Liver (tissue), 9 donors: Measurements from ENCODE around the gene RBM6. TPM values are rescaled to one million over a fixed set of nuclear protein-coding genes. Genes with fewer than 3 reads are reported as not detected.

Source experiments
- DNase-seq: peaks from one replicate; pipeline ENCODE4 v3.0.0-alpha.2; 2017; ENCODE audit warnings: low spot score
- H3K27ac ChIP-seq, 2 donors: one replicate each; pipeline ENCODE4 v1.7.0; 2013; ENCODE audit warnings: inconsistent platforms in 2 of 2, low read length in 2 of 2, control low read depth in 1 of 2, low read depth in 1 of 2, mild to moderate bottlenecking in 1 of 2
- H3K27me3 ChIP-seq, 4 donors: one replicate each; pipeline versions ENCODE4 v1.6.1 to v1.7.0; 2013; ENCODE audit warnings: low read length in 3 of 4, inconsistent platforms in 1 of 4, mild to moderate bottlenecking in 1 of 4, moderate library complexity in 1 of 4; ENCODE audit not compliant: control insufficient read depth in 4 of 4, insufficient read depth in 4 of 4
- H3K36me3 ChIP-seq, 4 donors: one replicate each; pipeline versions ENCODE4 v1.6.1 to v1.7.0; 2013; ENCODE audit warnings: low read length in 3 of 4, mild to moderate bottlenecking in 3 of 4, low read depth in 1 of 4, moderate library complexity in 1 of 4; ENCODE audit not compliant: control insufficient read depth in 4 of 4, insufficient read depth in 3 of 4
- H3K4me1 ChIP-seq, 4 donors: one replicate each; pipeline versions ENCODE4 v1.6.1 to v1.7.0; 2013; ENCODE audit warnings: low read length in 3 of 4, mild to moderate bottlenecking in 3 of 4, moderate library complexity in 1 of 4; ENCODE audit not compliant: control insufficient read depth in 4 of 4, insufficient read depth in 4 of 4
- H3K4me3 ChIP-seq, 3 donors: one replicate each; pipeline versions ENCODE4 v1.6.1 to v1.7.0; 2013; ENCODE audit warnings: low read length in 3 of 3, control low read depth in 1 of 3, low read depth in 1 of 3, mild to moderate bottlenecking in 1 of 3
- H3K9ac ChIP-seq, 2 donors: one replicate each; pipeline ENCODE4 v1.7.0; 2013; ENCODE audit warnings: low read length in 2 of 2, mild to moderate bottlenecking in 2 of 2, moderate library complexity in 2 of 2, control low read depth in 1 of 2, low read depth in 1 of 2
- H3K9me3 ChIP-seq, 4 donors: one replicate each; pipeline versions ENCODE4 v1.6.1 to v1.7.0; 2013; ENCODE audit warnings: low read length in 3 of 4; ENCODE audit not compliant: control insufficient read depth in 4 of 4
- FOXA1 ChIP-seq: IDR thresholded peaks from 2 replicates; pipeline ENCODE4 v1.6.1; 2016; ENCODE audit warnings: antibody characterized with exemption
- FOXA2 ChIP-seq: IDR thresholded peaks from 2 replicates; pipeline ENCODE4 v1.6.1; 2016; ENCODE audit warnings: antibody characterized with exemption
- HNF4A ChIP-seq, 2 donors: conservative IDR thresholded peaks; 2 replicates each; pipeline ENCODE4 v1.6.1; 2016; ENCODE audit warnings: antibody characterized with exemption in 2 of 2, mild to moderate bottlenecking in 2 of 2
- JUND ChIP-seq, 2 donors: IDR thresholded peaks; 2 replicates each; pipeline ENCODE4 v1.6.1; 2016; ENCODE audit warnings: antibody characterized with exemption in 2 of 2
- RAD21 ChIP-seq, 2 donors: IDR thresholded peaks; 2 replicates each; pipeline ENCODE4 v1.6.1; 2016; ENCODE audit warnings: antibody characterized with exemption in 2 of 2, mild to moderate bottlenecking in 2 of 2
- SP1 ChIP-seq: IDR thresholded peaks from 2 replicates; pipeline ENCODE4 v1.6.1; 2018; ENCODE audit warnings: antibody characterized with exemption, mild to moderate bottlenecking
- YY1 ChIP-seq: IDR thresholded peaks from 2 replicates; pipeline ENCODE4 v1.6.1; 2016; ENCODE audit warnings: antibody characterized with exemption, mild to moderate bottlenecking
- WGBS: extraction: QIAGEN DNeasy Blood & Tissue Kit; methylation state at CpG from one replicate; pipeline ENCODE4 v1.1.7; 2013; 5-methylcytosine and 5-hydroxymethylcytosine counted together
- polyA plus RNA-seq, 2 donors: library from polyadenylated mRNA; stranded (reverse) in 1 of 2; unstranded in 1 of 2; fragments of 200-250 nt in 1 of 2; fragments of >200 nt in 1 of 2; fragmentation: Nextera tagmentation in 1 of 2; extraction: Ambion mirVana in 1 of 2; gene quantifications; one replicate each; pipeline versions ENCODE4 v1.2.1 to v1.2.3, GENCODE V29; 2013 to 2015
- total RNA-seq, 2 donors: library from RNA; depleted of rRNA; stranded (reverse); fragments of >200 nt; gene quantifications; one replicate each; pipeline ENCODE4 v1.2.3, GENCODE V29; 2014
- TF ChIP-seq, protein P1 (sequence below): IDR thresholded peaks from 2 replicates; pipeline ENCODE4 v1.6.1; 2016; ENCODE audit warnings: antibody characterized with exemption, mild to moderate bottlenecking
- TF ChIP-seq, protein P2 (sequence below): IDR thresholded peaks from 2 replicates; pipeline ENCODE4 v1.6.1; 2016; ENCODE audit warnings: antibody characterized with exemption
- TF ChIP-seq, protein P3 (sequence below): fragments of 150-350 bp; IDR thresholded peaks from 2 replicates; pipeline ENCODE4 v1.5.1; 2017; ENCODE audit warnings: improper control_type of control experiment, low read depth, low read length; ENCODE audit not compliant: missing input control
- TF ChIP-seq, protein P4 (sequence below): IDR thresholded peaks from 2 replicates; pipeline ENCODE4 v1.6.1; 2016; ENCODE audit warnings: antibody characterized with exemption
- TF ChIP-seq, protein P5 (sequence below): IDR thresholded peaks from 2 replicates; pipeline ENCODE4 v1.6.1; 2016; ENCODE audit warnings: antibody characterized with exemption
- donor health status: healthy.
- donor health status: healthy.
- donor health status: healthy.
- donor health status: healthy.
- donor health status: healthy.

RBM6 gene
- total and polyA plus RNA-seq, 4 donors, result 10.9 to 59.2 (median 37.5) TPM

DNA sequence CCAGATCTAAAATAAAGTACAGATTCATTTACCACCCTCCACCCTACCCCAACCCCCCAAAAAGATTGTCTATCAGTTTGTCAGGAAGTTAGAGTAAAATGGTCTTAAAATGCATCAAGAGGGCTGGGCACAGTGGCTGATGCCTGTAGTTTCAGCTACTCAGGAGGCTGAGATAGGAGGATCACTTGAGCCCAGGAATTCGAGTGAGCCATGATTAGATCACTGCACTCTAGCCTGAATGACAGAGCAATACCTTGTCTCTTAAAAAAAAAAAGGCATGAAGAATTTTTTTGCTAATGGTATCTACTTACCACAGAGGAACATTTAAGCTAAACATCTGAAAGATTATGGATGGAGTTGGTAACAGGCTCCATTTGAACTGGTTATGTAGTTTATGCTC is 71.0 kb downstream of the RBM6 start:
- 93% methylated on average over 1 of the region's 1 CpG for WGBS
- no peak for DNase-seq

DNA sequence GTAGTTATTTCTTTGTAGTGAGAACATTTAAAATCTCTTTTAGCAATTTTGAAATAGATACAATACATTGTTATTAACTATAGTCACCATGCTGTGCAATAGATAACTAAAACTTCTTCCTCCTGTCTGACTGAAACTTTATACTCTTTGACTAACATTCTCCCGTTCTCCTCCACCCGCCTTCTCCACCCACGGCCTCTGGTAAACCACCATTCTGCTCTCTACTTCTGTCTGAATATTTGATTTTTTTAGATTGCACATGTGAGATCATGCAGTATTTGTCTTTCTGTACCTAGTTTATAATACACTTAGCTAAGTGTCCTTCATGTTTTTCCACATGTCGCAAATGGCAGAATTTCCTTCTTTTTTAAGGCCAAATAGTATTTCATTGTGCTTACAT is 76.0 kb downstream of the RBM6 start:
- no peaks in the 10 kb centered on the region for H3K27me3 ChIP-seq
- peaks cover 0 to 5% (median 4%) of the 10 kb centered on the region in 4 donors for H3K36me3 ChIP-seq
- WGBS, result 96% methylated on average over 4 of the region's 4 CpGs
- DNase-seq, result no peak
- no peaks in the 10 kb centered on the region for H3K9me3 ChIP-seq
- H3K4me1 ChIP-seq, result no peaks in the 10 kb centered on the region
- no peak overlapping the region for H3K4me3 ChIP-seq
- no peak for TF ChIP-seq JUND (IDR thresholded peaks at IDR 0.05)
- no peak for TF ChIP-seq SP1
- TF ChIP-seq RAD21 (IDR thresholded peaks at IDR 0.05), result no peak
- TF ChIP-seq, protein P1, sequence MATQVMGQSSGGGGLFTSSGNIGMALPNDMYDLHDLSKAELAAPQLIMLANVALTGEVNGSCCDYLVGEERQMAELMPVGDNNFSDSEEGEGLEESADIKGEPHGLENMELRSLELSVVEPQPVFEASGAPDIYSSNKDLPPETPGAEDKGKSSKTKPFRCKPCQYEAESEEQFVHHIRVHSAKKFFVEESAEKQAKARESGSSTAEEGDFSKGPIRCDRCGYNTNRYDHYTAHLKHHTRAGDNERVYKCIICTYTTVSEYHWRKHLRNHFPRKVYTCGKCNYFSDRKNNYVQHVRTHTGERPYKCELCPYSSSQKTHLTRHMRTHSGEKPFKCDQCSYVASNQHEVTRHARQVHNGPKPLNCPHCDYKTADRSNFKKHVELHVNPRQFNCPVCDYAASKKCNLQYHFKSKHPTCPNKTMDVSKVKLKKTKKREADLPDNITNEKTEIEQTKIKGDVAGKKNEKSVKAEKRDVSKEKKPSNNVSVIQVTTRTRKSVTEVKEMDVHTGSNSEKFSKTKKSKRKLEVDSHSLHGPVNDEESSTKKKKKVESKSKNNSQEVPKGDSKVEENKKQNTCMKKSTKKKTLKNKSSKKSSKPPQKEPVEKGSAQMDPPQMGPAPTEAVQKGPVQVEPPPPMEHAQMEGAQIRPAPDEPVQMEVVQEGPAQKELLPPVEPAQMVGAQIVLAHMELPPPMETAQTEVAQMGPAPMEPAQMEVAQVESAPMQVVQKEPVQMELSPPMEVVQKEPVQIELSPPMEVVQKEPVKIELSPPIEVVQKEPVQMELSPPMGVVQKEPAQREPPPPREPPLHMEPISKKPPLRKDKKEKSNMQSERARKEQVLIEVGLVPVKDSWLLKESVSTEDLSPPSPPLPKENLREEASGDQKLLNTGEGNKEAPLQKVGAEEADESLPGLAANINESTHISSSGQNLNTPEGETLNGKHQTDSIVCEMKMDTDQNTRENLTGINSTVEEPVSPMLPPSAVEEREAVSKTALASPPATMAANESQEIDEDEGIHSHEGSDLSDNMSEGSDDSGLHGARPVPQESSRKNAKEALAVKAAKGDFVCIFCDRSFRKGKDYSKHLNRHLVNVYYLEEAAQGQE, result no peak
- TF ChIP-seq FOXA1, result no peak
- no peak for TF ChIP-seq YY1
- TF ChIP-seq, protein P2, sequence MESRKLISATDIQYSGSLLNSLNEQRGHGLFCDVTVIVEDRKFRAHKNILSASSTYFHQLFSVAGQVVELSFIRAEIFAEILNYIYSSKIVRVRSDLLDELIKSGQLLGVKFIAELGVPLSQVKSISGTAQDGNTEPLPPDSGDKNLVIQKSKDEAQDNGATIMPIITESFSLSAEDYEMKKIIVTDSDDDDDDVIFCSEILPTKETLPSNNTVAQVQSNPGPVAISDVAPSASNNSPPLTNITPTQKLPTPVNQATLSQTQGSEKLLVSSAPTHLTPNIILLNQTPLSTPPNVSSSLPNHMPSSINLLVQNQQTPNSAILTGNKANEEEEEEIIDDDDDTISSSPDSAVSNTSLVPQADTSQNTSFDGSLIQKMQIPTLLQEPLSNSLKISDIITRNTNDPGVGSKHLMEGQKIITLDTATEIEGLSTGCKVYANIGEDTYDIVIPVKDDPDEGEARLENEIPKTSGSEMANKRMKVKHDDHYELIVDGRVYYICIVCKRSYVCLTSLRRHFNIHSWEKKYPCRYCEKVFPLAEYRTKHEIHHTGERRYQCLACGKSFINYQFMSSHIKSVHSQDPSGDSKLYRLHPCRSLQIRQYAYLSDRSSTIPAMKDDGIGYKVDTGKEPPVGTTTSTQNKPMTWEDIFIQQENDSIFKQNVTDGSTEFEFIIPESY, result no peak
- no peak for TF ChIP-seq HNF4A (conservative IDR thresholded peaks at IDR 0.05)
- TF ChIP-seq, protein P3, sequence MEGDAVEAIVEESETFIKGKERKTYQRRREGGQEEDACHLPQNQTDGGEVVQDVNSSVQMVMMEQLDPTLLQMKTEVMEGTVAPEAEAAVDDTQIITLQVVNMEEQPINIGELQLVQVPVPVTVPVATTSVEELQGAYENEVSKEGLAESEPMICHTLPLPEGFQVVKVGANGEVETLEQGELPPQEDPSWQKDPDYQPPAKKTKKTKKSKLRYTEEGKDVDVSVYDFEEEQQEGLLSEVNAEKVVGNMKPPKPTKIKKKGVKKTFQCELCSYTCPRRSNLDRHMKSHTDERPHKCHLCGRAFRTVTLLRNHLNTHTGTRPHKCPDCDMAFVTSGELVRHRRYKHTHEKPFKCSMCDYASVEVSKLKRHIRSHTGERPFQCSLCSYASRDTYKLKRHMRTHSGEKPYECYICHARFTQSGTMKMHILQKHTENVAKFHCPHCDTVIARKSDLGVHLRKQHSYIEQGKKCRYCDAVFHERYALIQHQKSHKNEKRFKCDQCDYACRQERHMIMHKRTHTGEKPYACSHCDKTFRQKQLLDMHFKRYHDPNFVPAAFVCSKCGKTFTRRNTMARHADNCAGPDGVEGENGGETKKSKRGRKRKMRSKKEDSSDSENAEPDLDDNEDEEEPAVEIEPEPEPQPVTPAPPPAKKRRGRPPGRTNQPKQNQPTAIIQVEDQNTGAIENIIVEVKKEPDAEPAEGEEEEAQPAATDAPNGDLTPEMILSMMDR, result no peak
- TF ChIP-seq FOXA2, result no peak
- TF ChIP-seq, protein P4, sequence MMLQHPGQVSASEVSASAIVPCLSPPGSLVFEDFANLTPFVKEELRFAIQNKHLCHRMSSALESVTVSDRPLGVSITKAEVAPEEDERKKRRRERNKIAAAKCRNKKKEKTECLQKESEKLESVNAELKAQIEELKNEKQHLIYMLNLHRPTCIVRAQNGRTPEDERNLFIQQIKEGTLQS, result no peak
- TF ChIP-seq, protein P5, sequence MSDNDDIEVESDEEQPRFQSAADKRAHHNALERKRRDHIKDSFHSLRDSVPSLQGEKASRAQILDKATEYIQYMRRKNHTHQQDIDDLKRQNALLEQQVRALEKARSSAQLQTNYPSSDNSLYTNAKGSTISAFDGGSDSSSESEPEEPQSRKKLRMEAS, result no peak
- no peak overlapping the region for H3K27ac ChIP-seq
- H3K9ac ChIP-seq, result no peak overlapping the region

More for the DNA sequence above, 71.0 kb downstream of the RBM6 start:
- Histone ChIP-seq H3K27ac (no peak overlapping the region), H3K4me1 (no peaks in the 10 kb centered on the region), H3K9ac (no peak overlapping the region), H3K27me3 (no peaks in the 10 kb centered on the region), H3K36me3 (peaks cover 0 to 7% (median 4%) of the 10 kb centered on the region in 4 donors), H3K9me3 (no peaks in the 10 kb centered on the region), H3K4me3 (no peak overlapping the region)
- TF ChIP-seq FOXA2 (no peak), YY1 (no peak)
- TF ChIP-seq, protein P1, result no peak
